GM18502 (cell line): ENCODE data around the gene CTNNBL1.

Experiments
- ATAC-seq: cut with Tn5 transposase; IDR thresholded peaks from one replicate; pipeline ENCODE4 v1.9.1; 2021; ENCODE audit warnings: mild to moderate bottlenecking; ENCODE audit not compliant: unreplicated experiment, poor library complexity

CTNNBL1 gene

GRCh38 chr20:37735541-37735940, 41.7 kb downstream of the CTNNBL1 start:
- ATAC-seq, result no peak

DNA sequence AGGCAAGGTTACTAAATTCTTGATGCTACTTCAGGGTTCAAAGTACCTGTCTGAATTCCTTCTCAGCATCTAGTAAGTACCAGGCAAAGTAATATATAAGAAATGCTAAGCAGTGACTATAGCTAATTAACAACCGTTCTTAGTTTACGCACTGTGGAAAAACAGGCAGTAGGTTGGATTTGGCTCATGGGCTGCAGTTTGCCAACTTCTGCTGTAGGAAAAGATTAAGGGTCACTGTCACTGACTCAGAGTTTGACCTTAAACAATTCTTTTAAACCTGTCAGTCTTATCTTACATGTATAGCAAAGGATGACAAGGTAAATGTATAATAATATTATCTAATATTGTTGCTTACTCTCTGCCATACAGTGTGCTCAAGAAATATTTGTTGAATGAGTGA, 42.3 kb downstream of the CTNNBL1 start:
- no peak for ATAC-seq

GRCh38 chr20:37737826-37738420, 44.1 kb downstream of the CTNNBL1 start:
- no peak for ATAC-seq

DNA sequence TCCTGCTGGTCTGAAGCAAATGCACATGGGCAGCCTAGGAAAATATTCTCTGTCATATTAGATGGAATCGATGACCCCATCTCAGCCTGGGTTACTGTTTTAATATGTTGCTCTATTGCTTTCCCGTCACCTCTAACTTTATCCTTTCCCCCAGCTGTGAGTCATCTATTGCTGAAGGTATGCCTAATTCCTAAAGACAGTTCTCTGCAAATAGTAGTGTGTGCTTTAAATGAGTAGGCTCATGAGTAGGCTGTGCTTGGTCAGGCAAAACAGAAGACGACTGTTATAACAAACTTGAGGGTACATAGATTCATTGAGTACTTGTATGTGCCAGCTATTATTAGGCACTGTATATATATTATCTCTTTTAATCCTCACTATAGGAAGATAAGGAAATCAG, 47.2 kb downstream of the CTNNBL1 start:
- ATAC-seq, result no peak

- no peak for ATAC-seq
Observed at GRCh38 chr20:37741570-37741969, 47.7 kb downstream of the CTNNBL1 start.

- ATAC-seq, result no peak
Observed at GRCh38 chr20:37742131-37742530, 48.3 kb downstream of the CTNNBL1 start.

DNA sequence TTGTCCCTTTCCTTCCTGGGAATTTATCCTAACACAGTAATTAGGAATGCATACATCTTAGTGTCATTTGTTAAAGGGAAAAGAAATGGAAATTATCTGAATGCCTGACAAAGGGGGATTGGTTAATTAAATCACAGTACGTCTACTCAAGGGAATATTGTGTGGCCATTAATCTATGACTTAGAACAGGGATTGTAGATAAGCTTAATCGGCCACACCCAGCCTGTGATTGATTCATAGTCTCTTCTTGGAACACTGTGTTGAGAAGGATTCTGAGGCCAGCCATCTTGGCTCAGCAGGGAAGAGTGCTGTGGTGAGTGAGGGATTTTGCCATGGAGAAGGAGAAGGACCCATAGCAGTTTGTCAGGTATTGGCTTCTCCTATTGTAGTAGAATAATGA, 50.5 kb downstream of the CTNNBL1 start:
- no peak for ATAC-seq

GRCh38 chr20:37745553-37745952, 51.7 kb downstream of the CTNNBL1 start:
- no peak for ATAC-seq

GRCh38 chr20:37748015-37748414, 54.2 kb downstream of the CTNNBL1 start:
- no peak for ATAC-seq

DNA sequence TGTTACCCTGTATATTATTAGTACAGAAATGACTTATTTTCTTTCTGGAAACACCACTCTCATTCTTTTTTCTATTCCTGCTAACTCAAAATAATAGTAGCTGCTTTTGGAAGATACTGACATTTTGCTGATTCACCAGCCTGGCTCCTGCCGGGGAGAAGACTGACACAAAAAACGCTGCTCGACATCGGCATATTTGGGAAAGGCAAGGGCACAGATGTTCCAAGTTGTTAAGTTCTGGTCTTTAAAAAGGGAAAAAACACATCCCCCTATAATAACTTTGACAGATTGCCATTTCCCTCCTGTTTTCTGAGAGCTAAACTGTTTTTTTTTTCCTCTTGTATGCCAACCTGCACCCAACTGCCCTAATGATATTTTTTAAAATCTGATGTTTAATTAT, 55.4 kb downstream of the CTNNBL1 start:
- ATAC-seq, result no peak

GRCh38 chr20:37749620-37750403, 56.0 kb downstream of the CTNNBL1 start:
- no peak for ATAC-seq

- no peak for ATAC-seq
Observed at GRCh38 chr20:37755665-37756064, 61.8 kb downstream of the CTNNBL1 start.

- ATAC-seq, result no peak
Observed at GRCh38 chr20:37756234-37756633, 62.4 kb downstream of the CTNNBL1 start.

- no peak for ATAC-seq
Observed at GRCh38 chr20:37757550-37757949, 63.7 kb downstream of the CTNNBL1 start.

- ATAC-seq, result no peak
Observed at GRCh38 chr20:37758332-37758731, 64.5 kb downstream of the CTNNBL1 start.

DNA sequence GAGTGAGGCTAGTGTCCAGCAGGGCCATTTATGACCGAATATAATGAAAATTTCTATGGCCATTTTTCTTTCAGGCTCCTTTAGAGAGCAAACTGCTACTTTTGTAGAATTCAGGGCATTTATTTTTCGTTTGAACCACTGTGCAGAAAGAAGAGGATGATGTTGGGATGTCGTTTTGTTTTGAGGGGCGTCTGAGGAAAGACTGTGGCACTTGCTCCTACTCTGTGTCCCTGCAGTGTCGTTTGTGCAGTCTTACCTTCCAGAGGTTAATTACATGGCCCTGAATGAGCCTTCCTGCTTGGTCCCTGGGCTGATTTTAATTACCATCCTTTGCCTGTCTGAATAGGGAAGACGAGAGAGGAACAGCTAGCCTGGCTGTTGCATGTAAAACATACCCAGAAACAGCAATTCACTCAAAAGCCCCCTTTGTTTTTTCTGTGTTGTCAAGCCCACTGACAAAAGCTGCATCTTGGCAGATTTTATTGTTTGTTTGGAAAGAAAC, 65.3 kb downstream of the CTNNBL1 start:
- no peak for ATAC-seq

GRCh38 chr20:37759761-37760209, 66.0 kb downstream of the CTNNBL1 start:
- no peak for ATAC-seq

DNA sequence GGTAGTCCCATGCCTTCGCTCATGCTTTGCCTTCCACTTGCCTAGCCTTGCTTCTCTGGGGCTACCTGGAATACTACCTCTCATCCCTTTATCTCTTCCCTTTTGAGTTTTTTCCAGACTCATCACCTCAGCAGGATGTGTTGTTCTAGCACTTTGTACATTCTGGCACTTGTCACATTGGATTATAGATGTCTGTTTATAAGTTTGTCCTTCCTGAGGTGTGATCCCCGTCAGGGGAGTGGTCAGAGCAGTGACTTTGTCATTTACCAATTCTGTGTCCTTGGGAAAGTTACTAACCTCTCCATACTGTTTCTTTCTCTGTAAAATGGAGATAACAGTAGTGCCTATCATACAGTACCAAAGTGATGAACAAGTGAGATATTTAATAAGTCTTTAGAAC, 66.5 kb downstream of the CTNNBL1 start:
- no peak for ATAC-seq

DNA sequence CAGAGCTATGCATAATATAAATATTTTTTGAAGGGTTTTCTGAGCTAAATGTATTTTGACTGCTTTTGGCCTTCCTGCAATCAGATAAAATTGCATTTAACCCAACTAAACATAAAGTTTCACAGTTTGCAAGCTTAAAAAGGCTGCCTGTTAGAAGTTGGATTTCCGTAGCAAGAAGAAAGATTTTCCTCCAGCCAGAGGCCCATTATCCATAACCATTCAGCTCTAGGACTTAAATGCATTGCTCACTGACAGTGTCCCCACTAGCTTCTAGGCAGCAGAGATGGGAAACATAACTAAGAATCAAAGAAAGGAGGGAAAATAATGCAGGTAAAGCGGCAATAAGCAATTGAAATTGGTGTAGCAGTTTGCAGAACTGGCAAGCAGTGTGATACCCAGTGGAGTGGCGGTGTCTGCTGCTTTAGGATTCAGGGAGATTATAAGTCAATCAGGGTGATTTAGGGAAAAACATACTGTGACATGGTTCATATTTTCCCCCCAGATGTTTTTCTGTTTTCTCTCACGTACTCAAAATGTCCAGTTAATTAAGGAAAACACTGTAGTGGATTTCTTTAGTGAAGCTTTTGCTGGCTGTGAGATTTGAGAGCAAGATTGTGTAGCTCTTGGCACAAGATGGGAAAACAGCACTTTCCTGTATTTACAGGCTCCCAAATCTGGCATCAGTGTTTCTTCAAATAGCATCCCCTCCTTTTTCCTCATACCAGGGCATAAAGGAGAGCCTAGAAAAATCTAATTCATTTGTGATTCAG, 69.1 kb downstream of the CTNNBL1 start:
- ATAC-seq, result no peak

DNA sequence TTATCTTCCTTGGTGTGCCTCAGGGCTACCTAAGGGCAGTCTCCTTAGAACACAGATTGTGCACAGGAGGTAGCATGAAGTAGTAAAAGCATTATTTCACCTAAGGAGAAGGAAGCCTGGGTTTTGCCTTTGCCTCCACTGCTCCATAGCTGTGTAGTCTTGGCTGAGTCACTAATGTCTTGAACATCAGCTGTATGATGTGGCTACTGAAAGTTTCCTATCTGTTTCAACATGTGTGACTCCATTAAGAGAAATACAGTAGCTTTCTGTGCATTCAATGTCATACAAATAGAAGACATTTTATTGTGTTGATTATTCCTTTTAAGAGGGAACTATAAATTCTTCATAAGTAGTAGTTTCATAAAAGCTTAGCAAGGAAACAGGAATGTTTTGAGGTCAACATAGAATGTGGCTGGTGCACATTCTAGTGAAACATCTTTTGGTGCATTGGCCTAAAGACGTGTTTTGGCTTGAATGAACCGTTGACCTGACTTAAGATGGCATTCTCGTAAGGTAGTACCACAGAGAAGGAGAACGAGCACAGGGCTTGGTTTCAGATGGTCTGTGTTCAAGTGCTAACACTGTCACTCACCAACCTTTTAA, 70.6 kb downstream of the CTNNBL1 start:
- ATAC-seq, result no peak

DNA sequence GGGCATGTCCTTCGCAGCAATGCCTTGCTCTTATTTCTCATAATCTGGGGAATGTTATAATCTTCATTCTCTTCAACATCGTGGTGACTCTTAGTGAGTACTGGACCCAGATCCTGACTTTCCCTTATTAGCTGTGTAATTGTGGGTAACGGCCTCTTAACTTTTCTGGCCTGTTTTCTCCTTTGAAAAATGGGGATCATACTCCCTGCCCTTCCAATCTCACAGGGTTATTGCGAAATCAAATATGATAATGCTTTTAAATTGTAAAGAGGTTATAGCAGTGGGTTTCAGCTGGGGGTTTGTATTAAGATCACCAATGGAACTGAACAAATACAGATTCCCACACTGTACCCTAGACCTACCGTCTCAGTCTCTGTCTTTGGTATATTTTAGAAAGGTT, 77.1 kb downstream of the CTNNBL1 start:
- no peak for ATAC-seq
